HuH-7.5 (cell line): ENCODE data around the gene MOB3A.

Source experiments
- DNase-seq: peaks from one replicate; pipeline ENCODE4 v3.0.0; 2011; ENCODE audit warnings: low spot score

The MOB3A gene

GRCh38 chr19:2033115-2033824, 62.9 kb downstream of the MOB3A start:
- DNase-seq: no peak

GRCh38 chr19:2032296-2032941, 63.7 kb downstream of the MOB3A start:
- DNase-seq: no peak

- DNase-seq: no peak
Observed at GRCh38 chr19:2027361-2027760, 68.8 kb downstream of the MOB3A start.

- no peak for DNase-seq
Observed at GRCh38 chr19:2026770-2027169, 69.4 kb downstream of the MOB3A start.

- DNase-seq: no peak
Observed at GRCh38 chr19:2022289-2022688, 73.8 kb downstream of the MOB3A start.

- DNase-seq: no peak
Observed at GRCh38 chr19:2021453-2022140, 74.5 kb downstream of the MOB3A start.
